Suprapubic skin (tissue), 3 donors: ENCODE results near the gene SUPT5H.
"Not testable (repeated sequence)": the region's sequence is repeated elsewhere in the genome, so short reads cannot be mapped to it uniquely, and the experiment has no call there.

Source experiments
- CTCF ChIP-seq, 2 donors: fragments of 200-600 bp in 1 of 2; fragments of 450-650 bp in 1 of 2; sonication (generic) in 1 of 2; IDR thresholded peaks; one replicate each; pipeline ENCODE4 v1.5.1; 2016 to 2019; ENCODE audit warnings: antibody characterized with exemption in 2 of 2, mild to moderate bottlenecking in 1 of 2, moderate library complexity in 1 of 2
- POLR2A ChIP-seq, 2 donors: fragments of 450-650 bp; IDR thresholded peaks; one replicate each; pipeline ENCODE4 v1.6.1; 2017; ENCODE audit warnings: antibody characterized with exemption in 2 of 2, mild to moderate bottlenecking in 2 of 2, moderate library complexity in 2 of 2

- not testable (repeated sequence) for TF ChIP-seq CTCF, POLR2A (IDR thresholded peaks at IDR 0.05)
Observed at GRCh38 chr19:39451257-39451656, 5.9 kb downstream of the SUPT5H start.
